GM12891 (cell line): ENCODE data around the gene GALK2.

Experiments
- POLR2AphosphoS5 ChIP-seq: IDR thresholded peaks from 2 replicates; pipeline ENCODE4 v1.6.1; 2011; ENCODE audit warnings: low read depth, low read length, control low read depth
- SPI1 ChIP-seq: IDR thresholded peaks from 2 replicates; pipeline ENCODE4 v1.6.1; 2011; ENCODE audit warnings: low read depth, low read length, control low read depth

DNA sequence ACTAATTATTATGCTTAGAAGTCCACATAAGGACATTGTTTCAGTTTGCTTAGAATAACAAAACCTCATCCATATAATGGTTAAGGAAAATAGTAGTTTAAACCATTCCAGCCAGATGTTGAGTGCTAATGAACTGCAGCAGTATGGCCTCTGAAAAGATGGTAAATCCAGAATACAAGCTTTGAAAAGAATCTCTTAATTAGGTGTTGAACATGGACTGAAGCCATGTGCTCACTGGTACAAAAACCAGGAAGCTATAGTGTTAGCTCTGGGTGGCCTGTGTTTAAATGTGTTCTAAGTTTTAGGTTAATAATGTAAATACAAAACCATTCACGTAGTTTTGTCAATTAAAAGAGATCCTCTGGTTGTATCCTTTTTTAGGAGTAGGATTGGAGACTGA is 78.2 kb downstream of the GALK2 start:
- TF ChIP-seq SPI1: no peak
- no peak for TF ChIP-seq POLR2AphosphoS5
